ENCODE measurements around the gene COA3.
"Not testable (repeated sequence)": the region's sequence is repeated elsewhere in the genome, so short reads cannot be mapped to it uniquely, and the experiment has no call there.

DNA sequence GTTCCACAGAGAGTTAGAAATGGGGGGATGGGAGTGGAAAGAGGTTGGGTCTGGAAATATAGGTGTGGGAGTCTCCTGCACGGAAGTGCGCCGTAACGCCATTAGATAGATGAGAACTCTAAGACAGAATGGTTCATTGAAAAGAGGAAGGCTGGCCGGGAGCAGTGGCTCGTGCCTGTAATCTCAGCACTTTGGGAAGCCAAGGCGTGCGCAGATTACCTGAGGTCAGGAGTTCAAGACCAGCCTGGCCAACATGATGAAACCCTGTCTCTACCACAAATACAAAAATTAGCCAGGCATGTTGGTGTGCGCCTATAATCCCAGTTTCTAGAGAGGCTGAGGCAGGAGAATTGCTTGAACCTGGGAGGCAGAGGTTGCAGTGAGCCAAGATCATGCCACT, 30.5 kb downstream of the COA3 start:
- not testable (repeated sequence) for TF ChIP-seq POLR2A, POLR2AphosphoS5, EP300 (IDR thresholded peaks at IDR 0.05)
- TF ChIP-seq, protein P1, sequence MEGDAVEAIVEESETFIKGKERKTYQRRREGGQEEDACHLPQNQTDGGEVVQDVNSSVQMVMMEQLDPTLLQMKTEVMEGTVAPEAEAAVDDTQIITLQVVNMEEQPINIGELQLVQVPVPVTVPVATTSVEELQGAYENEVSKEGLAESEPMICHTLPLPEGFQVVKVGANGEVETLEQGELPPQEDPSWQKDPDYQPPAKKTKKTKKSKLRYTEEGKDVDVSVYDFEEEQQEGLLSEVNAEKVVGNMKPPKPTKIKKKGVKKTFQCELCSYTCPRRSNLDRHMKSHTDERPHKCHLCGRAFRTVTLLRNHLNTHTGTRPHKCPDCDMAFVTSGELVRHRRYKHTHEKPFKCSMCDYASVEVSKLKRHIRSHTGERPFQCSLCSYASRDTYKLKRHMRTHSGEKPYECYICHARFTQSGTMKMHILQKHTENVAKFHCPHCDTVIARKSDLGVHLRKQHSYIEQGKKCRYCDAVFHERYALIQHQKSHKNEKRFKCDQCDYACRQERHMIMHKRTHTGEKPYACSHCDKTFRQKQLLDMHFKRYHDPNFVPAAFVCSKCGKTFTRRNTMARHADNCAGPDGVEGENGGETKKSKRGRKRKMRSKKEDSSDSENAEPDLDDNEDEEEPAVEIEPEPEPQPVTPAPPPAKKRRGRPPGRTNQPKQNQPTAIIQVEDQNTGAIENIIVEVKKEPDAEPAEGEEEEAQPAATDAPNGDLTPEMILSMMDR (IDR thresholded peaks at IDR 0.05): not testable (repeated sequence)

All from suprapubic skin (tissue), 4 donors.